Nephron progenitor cell (in vitro differentiated cells): ENCODE measurements around the gene GATA3.
"Not testable (repeated sequence)": the region's sequence is repeated elsewhere in the genome, so short reads cannot be mapped to it uniquely, and the experiment has no call there.

Experiments
- DNase-seq: peaks from one replicate; pipeline ENCODE4 v3.0.0; 2021
- H3K27ac Mint-ChIP-seq: 2 replicates; pipeline ENCODE4 v1.8.0; 2021; ENCODE audit warnings: mild to moderate bottlenecking, moderate library complexity, mixed read lengths
- H3K27me3 Mint-ChIP-seq: 2 replicates; pipeline ENCODE4 v1.8.0; 2021; ENCODE audit warnings: mild to moderate bottlenecking, low read depth, mixed read lengths; ENCODE audit not compliant: poor library complexity
- H3K36me3 Mint-ChIP-seq: 2 replicates; pipeline ENCODE4 v1.8.0; 2021; ENCODE audit warnings: low read depth, mixed read lengths
- H3K4me1 Mint-ChIP-seq: 2 replicates; pipeline ENCODE4 v1.8.0; 2021; ENCODE audit warnings: mixed read lengths
- H3K4me3 Mint-ChIP-seq: 2 replicates; pipeline ENCODE4 v1.8.0; 2021; ENCODE audit warnings: mild to moderate bottlenecking, moderate library complexity, mixed read lengths
- H3K9me3 Mint-ChIP-seq: 2 replicates; pipeline ENCODE4 v1.8.0; 2021; ENCODE audit warnings: mild to moderate bottlenecking, moderate library complexity, mixed read lengths
- TF ChIP-seq, protein P1 (sequence below): fragments of 200-600 bp; sonication (generic); IDR thresholded peaks from 2 replicates; pipeline ENCODE4 v1.5.0; 2021; ENCODE audit warnings: antibody characterized with exemption

GATA3 gene

GRCh38 chr10:8014649-8015048, 39.8 kb upstream of the GATA3 start:
- Mint-ChIP-seq H3K4me3 (no peak overlapping the region), H3K4me1 (peaks cover 12% of the 10 kb centered on the region), H3K9me3 (no peaks in the 10 kb centered on the region), H3K36me3 (peaks cover 32% of the 10 kb centered on the region), H3K27ac (no peak overlapping the region), H3K27me3 (no peaks in the 10 kb centered on the region)
- TF ChIP-seq, protein P1, sequence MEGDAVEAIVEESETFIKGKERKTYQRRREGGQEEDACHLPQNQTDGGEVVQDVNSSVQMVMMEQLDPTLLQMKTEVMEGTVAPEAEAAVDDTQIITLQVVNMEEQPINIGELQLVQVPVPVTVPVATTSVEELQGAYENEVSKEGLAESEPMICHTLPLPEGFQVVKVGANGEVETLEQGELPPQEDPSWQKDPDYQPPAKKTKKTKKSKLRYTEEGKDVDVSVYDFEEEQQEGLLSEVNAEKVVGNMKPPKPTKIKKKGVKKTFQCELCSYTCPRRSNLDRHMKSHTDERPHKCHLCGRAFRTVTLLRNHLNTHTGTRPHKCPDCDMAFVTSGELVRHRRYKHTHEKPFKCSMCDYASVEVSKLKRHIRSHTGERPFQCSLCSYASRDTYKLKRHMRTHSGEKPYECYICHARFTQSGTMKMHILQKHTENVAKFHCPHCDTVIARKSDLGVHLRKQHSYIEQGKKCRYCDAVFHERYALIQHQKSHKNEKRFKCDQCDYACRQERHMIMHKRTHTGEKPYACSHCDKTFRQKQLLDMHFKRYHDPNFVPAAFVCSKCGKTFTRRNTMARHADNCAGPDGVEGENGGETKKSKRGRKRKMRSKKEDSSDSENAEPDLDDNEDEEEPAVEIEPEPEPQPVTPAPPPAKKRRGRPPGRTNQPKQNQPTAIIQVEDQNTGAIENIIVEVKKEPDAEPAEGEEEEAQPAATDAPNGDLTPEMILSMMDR = no peak
- no peak for DNase-seq

DNA sequence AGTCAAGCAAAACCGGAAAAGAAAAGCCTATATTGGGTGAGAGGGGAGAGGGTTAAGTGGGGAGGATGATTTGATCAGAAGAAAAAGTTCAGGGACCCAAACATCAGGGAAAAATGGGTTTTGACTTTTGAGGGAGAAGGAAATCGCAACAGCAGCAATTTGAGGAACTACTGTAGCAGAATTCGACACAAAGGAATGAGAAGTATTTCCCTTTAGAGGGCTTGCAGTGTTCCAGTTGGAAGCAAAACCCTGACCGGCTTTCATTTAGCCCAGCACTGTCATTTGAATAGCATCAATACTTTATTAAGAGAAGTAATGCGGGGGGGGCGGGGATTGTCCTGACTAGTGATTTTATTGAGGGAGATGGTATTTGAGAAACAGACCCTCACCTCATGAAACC, 37.2 kb upstream of the GATA3 start:
- Mint-ChIP-seq H3K27ac (peak overlapping the region; percentile 51), H3K9me3 (no peaks in the 10 kb centered on the region), H3K4me3 (no peak overlapping the region), H3K36me3 (peaks cover 17% of the 10 kb centered on the region), H3K4me1 (peaks cover 12% of the 10 kb centered on the region), H3K27me3 (no peaks in the 10 kb centered on the region)
- TF ChIP-seq, protein P1 = no peak
- DNase-seq = no peak

- Mint-ChIP-seq H3K36me3 (no peaks in the 10 kb centered on the region), H3K4me3 (no peak overlapping the region), H3K27ac (no peak overlapping the region), H3K9me3 (no peaks in the 10 kb centered on the region), H3K27me3 (peaks cover 30% of the 10 kb centered on the region), H3K4me1 (peaks cover 5% of the 10 kb centered on the region)
- TF ChIP-seq, protein P1 = no peak
- DNase-seq = no peak
Measured at GRCh38 chr10:8023321-8023720, 31.2 kb upstream of the GATA3 start.

DNA sequence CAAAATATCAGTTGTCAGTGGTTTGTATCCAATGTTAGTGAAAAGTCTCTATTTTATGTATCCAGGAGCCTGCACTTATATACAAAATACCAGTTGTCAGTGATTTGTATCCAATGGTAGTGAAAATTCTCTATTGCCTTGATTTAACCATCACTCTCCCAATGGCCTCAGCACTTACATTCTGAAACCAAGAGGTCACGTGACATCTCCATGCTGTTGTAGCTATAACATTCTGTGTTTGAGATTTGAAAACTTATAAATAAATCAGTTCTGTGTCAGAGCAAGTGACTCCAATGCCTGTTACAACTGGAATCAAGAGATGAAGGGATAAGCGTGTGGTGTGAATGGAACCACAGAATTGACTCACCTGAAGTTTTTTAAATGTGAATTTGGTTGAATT, 30.6 kb upstream of the GATA3 start:
- no peak overlapping the region for H3K4me3 Mint-ChIP-seq
- no peak for DNase-seq
- peaks cover 30% of the 10 kb centered on the region for H3K27me3 Mint-ChIP-seq
- TF ChIP-seq, protein P1 = no peak
- H3K4me1 Mint-ChIP-seq = peaks cover 5% of the 10 kb centered on the region
- H3K36me3 Mint-ChIP-seq = no peaks in the 10 kb centered on the region
- no peak overlapping the region for H3K27ac Mint-ChIP-seq
- no peaks in the 10 kb centered on the region for H3K9me3 Mint-ChIP-seq

- TF ChIP-seq, protein P1 = no peak
- H3K27ac Mint-ChIP-seq = no peak overlapping the region
- peaks cover 53% of the 10 kb centered on the region for H3K27me3 Mint-ChIP-seq
- no peak overlapping the region for H3K4me3 Mint-ChIP-seq
- no peaks in the 10 kb centered on the region for H3K9me3 Mint-ChIP-seq
- peaks cover 5% of the 10 kb centered on the region for H3K4me1 Mint-ChIP-seq
- DNase-seq = no peak
- no peaks in the 10 kb centered on the region for H3K36me3 Mint-ChIP-seq
Measured at GRCh38 chr10:8026349-8027259, 27.9 kb upstream of the GATA3 start.

GRCh38 chr10:8031211-8031610, 23.3 kb upstream of the GATA3 start:
- H3K36me3 Mint-ChIP-seq, H3K9me3 Mint-ChIP-seq, DNase-seq, H3K27ac Mint-ChIP-seq, H3K4me3 Mint-ChIP-seq: not testable (repeated sequence)
- Mint-ChIP-seq H3K4me1 (peaks cover 12% of the 10 kb centered on the region), H3K27me3 (peaks cover 84% of the 10 kb centered on the region)
